Measurements from ENCODE around the gene PPP3R1. TPM values are rescaled to one million over a fixed set of nuclear protein-coding genes. Genes with fewer than 3 reads are reported as not detected.

PPP3R1 gene
- total RNA-seq, 2 experiments from 2014 or later = 69.8 to 70.3 TPM

DNA sequence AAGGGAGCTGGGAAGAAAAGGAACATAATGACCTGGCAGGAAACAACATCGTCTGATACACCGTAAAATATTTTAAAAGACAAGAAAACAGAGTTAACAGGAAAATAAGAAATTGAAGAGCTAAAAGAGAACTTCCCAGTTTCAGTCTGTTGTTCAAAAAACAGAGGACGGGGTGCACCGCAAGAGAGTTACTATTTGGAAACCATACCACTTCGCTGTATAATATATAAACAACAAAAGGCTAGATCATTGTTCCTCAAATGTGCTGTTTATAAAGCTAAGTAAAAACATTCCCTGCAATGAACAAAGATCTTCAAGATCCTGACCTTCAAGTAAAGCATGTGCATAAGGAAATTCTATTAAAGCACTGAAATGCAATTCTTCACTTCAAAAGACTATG is 2.1 kb downstream of the PPP3R1 start:
- Mint-ChIP-seq H3K36me3 (ENCODE audit: low read depth) (peaks cover 30% of the 10 kb centered on the region), H3K27ac (no peak overlapping the region), H3K4me1 (ENCODE audit: low read depth) (peaks cover 40% of the 10 kb centered on the region), H3K27me3 (peaks cover 5% of the 10 kb centered on the region), H3K9me3 (no peaks in the 10 kb centered on the region), H3K4me3 (peak overlapping the region; percentile 94)
- ChIA-PET CTCF (interaction anchor here (0.5 to 1.7 kb wide), 10 partner anchors 9 to 128 kb away, joined by 3 to 5 read pairs (median 3); no protein-coding TSS in a partner anchor), POLR2A (interaction anchor here (1.0 to 6.2 kb wide), 6 partner anchors 14 to 93 kb away, joined by 3 to 95 read pairs (median 6); partner anchors contain the start of gene PNO1)
- Histone ChIP-seq H3K27me3 (ENCODE audit: control insufficient read depth in 1 of 2, insufficient read depth in 2 of 2, low read length in 2 of 2) (no peaks in the 10 kb centered on the region), H3K27ac (ENCODE audit: low read depth in 1 of 2, low read length in 2 of 2) (peak overlapping the region; percentile 90 to 92), H3K4me1 (ENCODE audit: insufficient read depth, low read length) (peaks cover 43% of the 10 kb centered on the region), H3K9me3 (ENCODE audit: control insufficient read depth in 1 of 2, insufficient read depth in 1 of 2, low read length in 2 of 2) (no peaks in the 10 kb centered on the region), H3K4me3 (ENCODE audit: low read length) (peak overlapping the region; percentile 84), H3K36me3 (ENCODE audit: insufficient read depth, low read length) (no peaks in the 10 kb centered on the region)
- ATAC-seq (ENCODE audit: poor library complexity) (no peak), DNase-seq (peak in 3 of 14 experiments; percentile 20 to 30 (median 24))
- TF ChIP-seq, protein P1, sequence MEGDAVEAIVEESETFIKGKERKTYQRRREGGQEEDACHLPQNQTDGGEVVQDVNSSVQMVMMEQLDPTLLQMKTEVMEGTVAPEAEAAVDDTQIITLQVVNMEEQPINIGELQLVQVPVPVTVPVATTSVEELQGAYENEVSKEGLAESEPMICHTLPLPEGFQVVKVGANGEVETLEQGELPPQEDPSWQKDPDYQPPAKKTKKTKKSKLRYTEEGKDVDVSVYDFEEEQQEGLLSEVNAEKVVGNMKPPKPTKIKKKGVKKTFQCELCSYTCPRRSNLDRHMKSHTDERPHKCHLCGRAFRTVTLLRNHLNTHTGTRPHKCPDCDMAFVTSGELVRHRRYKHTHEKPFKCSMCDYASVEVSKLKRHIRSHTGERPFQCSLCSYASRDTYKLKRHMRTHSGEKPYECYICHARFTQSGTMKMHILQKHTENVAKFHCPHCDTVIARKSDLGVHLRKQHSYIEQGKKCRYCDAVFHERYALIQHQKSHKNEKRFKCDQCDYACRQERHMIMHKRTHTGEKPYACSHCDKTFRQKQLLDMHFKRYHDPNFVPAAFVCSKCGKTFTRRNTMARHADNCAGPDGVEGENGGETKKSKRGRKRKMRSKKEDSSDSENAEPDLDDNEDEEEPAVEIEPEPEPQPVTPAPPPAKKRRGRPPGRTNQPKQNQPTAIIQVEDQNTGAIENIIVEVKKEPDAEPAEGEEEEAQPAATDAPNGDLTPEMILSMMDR (IDR thresholded peaks at IDR 0.05) = no peak
- intact Hi-C loops (cut with DNase I, micrococcal nuclease) = loop anchor here (2.0 to 5.0 kb wide), 3 partner anchors 43 to 188 kb away; partner anchors contain the start of gene C1D (in 1 of the 2)

DNA sequence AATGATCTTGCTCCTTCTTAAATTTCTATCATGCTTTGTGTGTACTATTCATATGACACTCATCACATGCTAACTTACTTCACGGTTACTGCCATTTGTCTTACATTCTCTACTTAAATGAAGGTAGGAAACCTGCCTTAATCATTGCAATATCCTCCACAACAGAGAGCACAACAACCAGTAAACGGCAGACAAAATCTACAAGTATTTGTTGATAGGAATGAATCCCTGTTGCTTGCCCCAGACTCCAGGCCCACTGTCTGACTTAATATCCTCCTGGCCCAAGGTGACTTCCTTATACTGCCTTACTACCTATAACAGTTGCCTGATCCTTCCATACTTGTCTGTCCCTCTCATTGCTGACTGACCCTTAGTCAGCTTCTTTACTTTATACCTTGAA is 3.5 kb downstream of the PPP3R1 start:
- DNase-seq (no peak), ATAC-seq (ENCODE audit: poor library complexity) (no peak)
- H3K36me3 Mint-ChIP-seq (ENCODE audit: low read depth) = peaks cover 30% of the 10 kb centered on the region
- Histone ChIP-seq H3K9me3 (ENCODE audit: control insufficient read depth in 1 of 2, insufficient read depth in 1 of 2, low read length in 2 of 2) (no peaks in the 10 kb centered on the region), H3K4me3 (ENCODE audit: low read length) (no peak overlapping the region), H3K27me3 (ENCODE audit: control insufficient read depth in 1 of 2, insufficient read depth in 2 of 2, low read length in 2 of 2) (no peaks in the 10 kb centered on the region), H3K27ac (ENCODE audit: low read depth in 1 of 2, low read length in 2 of 2) (no peak overlapping the region), H3K36me3 (ENCODE audit: insufficient read depth, low read length) (no peaks in the 10 kb centered on the region), H3K4me1 (ENCODE audit: insufficient read depth, low read length) (peaks cover 51% of the 10 kb centered on the region)
- TF ChIP-seq, protein P1 (IDR thresholded peaks at IDR 0.05) = no peak
- ChIA-PET CTCF (no interaction called here), POLR2A (interaction anchor here (0.6 kb wide), 1 partner anchor 24 kb away, joined by 4 read pairs; no protein-coding TSS in a partner anchor)
- no peak overlapping the region for H3K4me3 Mint-ChIP-seq
- H3K4me1 Mint-ChIP-seq (ENCODE audit: low read depth) = peaks cover 27% of the 10 kb centered on the region
- H3K9me3 Mint-ChIP-seq = no peaks in the 10 kb centered on the region
- peaks cover 5% of the 10 kb centered on the region for H3K27me3 Mint-ChIP-seq
- intact Hi-C loops (cut with DNase I, micrococcal nuclease) = no loop called here
- no peak overlapping the region for H3K27ac Mint-ChIP-seq

DNA sequence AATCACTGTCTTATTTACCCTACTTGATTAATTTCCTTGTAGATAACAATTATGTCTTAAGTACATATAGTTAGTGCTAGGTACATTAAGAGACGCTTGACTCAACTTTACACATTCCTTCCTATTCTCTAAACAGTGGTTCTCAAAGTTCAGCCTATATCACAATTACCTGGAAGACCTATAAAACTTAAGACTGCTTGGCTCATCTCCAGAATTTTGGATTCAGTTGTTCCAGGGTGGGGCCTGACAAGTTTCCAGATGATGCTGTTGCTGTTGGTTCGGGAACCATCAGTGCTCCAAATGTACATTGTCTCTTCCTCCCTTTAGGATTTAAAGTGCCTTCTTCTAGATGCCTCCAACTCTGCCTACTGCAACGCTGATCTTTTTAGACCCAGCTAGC is 4.0 kb downstream of the PPP3R1 start:
- TF ChIP-seq, protein P1 (IDR thresholded peaks at IDR 0.05) = no peak
- ATAC-seq (ENCODE audit: poor library complexity) (no peak), DNase-seq (no peak)
- ChIA-PET POLR2A (interaction anchor here (0.6 kb wide), 1 partner anchor 25 kb away, joined by 4 read pairs; no protein-coding TSS in a partner anchor), CTCF (no interaction called here)
- no peak overlapping the region for H3K27ac Mint-ChIP-seq
- intact Hi-C loops (cut with DNase I, micrococcal nuclease) = no loop called here
- Histone ChIP-seq H3K27me3 (ENCODE audit: control insufficient read depth in 1 of 2, insufficient read depth in 2 of 2, low read length in 2 of 2) (no peaks in the 10 kb centered on the region), H3K27ac (ENCODE audit: low read depth in 1 of 2, low read length in 2 of 2) (no peak overlapping the region), H3K4me1 (ENCODE audit: insufficient read depth, low read length) (peaks cover 51% of the 10 kb centered on the region), H3K9me3 (ENCODE audit: control insufficient read depth in 1 of 2, insufficient read depth in 1 of 2, low read length in 2 of 2) (no peaks in the 10 kb centered on the region), H3K36me3 (ENCODE audit: insufficient read depth, low read length) (no peaks in the 10 kb centered on the region), H3K4me3 (ENCODE audit: low read length) (no peak overlapping the region)
- no peaks in the 10 kb centered on the region for H3K9me3 Mint-ChIP-seq
- peaks cover 27% of the 10 kb centered on the region for H3K4me1 Mint-ChIP-seq (ENCODE audit: low read depth)
- H3K36me3 Mint-ChIP-seq (ENCODE audit: low read depth) = peaks cover 27% of the 10 kb centered on the region
- H3K4me3 Mint-ChIP-seq = no peak overlapping the region
- peaks cover 5% of the 10 kb centered on the region for H3K27me3 Mint-ChIP-seq

Data from CD4-positive, alpha-beta T cell (primary cell).